Colonic mucosa (tissue), 4 donors: Measurements from ENCODE around the gene MARCHF9. TPM values are rescaled to one million over a fixed set of nuclear protein-coding genes. Genes with fewer than 3 reads are reported as not detected.
"Not testable (repeated sequence)": the region's sequence is repeated elsewhere in the genome, so short reads cannot be mapped to it uniquely, and the experiment has no call there.

ENCODE experiments used
- DNase-seq: peaks from one replicate; pipeline ENCODE4 v3.0.0-alpha.2; 2020
- H3K27ac ChIP-seq: fragments of 200-600 bp; one replicate; pipeline ENCODE4 v1.8.0; 2021
- H3K27me3 ChIP-seq: fragments of 200-600 bp; one replicate; pipeline ENCODE4 v1.8.0; 2021
- H3K36me3 ChIP-seq: fragments of 200-600 bp; one replicate; pipeline ENCODE4 v1.8.0; 2021
- H3K4me1 ChIP-seq: fragments of 200-600 bp; one replicate; pipeline ENCODE4 v1.8.0; 2021; ENCODE audit warnings: mild to moderate bottlenecking
- H3K4me3 ChIP-seq: fragments of 200-600 bp; one replicate; pipeline ENCODE4 v1.8.0; 2021
- H3K9ac ChIP-seq, 2 donors: one replicate each; pipeline ENCODE4 v1.7.0; 2013; ENCODE audit warnings: control low read depth in 2 of 2, low read depth in 2 of 2, low read length in 2 of 2
- H3K9me3 ChIP-seq: fragments of 200-600 bp; one replicate; pipeline ENCODE4 v1.8.0; 2021
- intact Hi-C: fragments of 100-400 bp; cut with DNase I; formaldehyde crosslinking; loops from one replicate; pipeline ENCODE4 v1.14.1; 2022
- total RNA-seq, 2 donors: library from RNA; stranded (reverse); fragmentation: NEBNext Ultra II Directional in 1 of 2; extraction: Animal tissue kit (Norgen Biotek cat#: 25700) in 1 of 2; gene quantifications; one replicate each; pipeline ENCODE4 v1.2.1, GENCODE V29; 2021
- TF ChIP-seq, protein P1 (sequence below): fragments of 200-600 bp; IDR thresholded peaks from one replicate; pipeline ENCODE4 v1.8.0; 2022; ENCODE audit warnings: antibody characterized with exemption, mild to moderate bottlenecking
- donor health status: healthy.
- donor health status: DM: no; HTN: no; CAD: no.
- donor health status: DM: no; HTN: no; CAD: no.

MARCHF9 gene
- total RNA-seq, 2 donors from 2014 or later, result 10.6 to 14.3 TPM

DNA sequence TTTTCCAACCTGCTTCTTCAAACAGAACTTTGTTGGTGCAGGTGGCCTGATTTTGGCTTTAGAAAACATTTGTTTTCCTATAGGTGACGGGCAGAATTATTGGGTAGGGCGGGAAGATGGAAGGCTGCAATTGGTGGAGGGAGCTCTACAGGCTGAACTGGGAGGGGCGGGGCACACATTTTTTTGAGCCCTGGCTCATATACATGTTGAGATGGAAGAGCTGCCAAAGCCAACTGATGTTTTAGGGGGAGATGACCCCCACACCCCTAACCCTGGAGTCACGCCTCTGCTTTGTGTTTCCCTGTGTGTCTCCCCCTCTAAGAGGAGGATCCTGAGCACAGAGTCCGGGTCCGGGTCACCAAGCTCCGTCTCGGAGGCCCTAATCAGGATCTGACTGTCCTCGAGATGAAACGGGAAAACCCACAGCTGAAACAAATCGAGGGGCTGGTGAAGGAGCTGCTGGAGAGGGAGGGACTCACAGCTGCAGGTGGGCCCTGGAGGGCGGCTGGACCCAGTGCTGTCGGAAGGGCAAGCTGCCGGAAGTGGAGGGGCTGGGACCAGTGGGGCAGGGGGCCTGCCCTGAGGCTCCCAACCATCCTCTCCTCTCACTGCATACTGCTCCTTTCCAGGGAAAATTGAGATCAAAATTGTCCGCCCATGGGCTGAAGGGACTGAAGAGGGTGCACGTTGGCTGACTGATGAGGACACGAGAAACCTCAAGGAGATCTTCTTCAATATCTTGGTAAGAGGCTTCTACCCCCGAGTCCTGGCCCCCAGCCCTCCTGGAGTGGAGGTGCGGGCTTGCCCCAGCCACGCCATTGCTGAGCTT is 34.9 kb upstream of the MARCHF9 start:
- DNase-seq, result no peak
- no peaks in the 10 kb centered on the region for H3K9me3 ChIP-seq
- TF ChIP-seq, protein P1, sequence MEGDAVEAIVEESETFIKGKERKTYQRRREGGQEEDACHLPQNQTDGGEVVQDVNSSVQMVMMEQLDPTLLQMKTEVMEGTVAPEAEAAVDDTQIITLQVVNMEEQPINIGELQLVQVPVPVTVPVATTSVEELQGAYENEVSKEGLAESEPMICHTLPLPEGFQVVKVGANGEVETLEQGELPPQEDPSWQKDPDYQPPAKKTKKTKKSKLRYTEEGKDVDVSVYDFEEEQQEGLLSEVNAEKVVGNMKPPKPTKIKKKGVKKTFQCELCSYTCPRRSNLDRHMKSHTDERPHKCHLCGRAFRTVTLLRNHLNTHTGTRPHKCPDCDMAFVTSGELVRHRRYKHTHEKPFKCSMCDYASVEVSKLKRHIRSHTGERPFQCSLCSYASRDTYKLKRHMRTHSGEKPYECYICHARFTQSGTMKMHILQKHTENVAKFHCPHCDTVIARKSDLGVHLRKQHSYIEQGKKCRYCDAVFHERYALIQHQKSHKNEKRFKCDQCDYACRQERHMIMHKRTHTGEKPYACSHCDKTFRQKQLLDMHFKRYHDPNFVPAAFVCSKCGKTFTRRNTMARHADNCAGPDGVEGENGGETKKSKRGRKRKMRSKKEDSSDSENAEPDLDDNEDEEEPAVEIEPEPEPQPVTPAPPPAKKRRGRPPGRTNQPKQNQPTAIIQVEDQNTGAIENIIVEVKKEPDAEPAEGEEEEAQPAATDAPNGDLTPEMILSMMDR, result no peak
- intact Hi-C loops, result no loop called here
- H3K9ac ChIP-seq, result no peak overlapping the region
- no peak overlapping the region for H3K4me3 ChIP-seq
- H3K27ac ChIP-seq, result no peak overlapping the region
- no peaks in the 10 kb centered on the region for H3K4me1 ChIP-seq
- H3K27me3 ChIP-seq, result no peaks in the 10 kb centered on the region
- H3K36me3 ChIP-seq, result peaks cover 6% of the 10 kb centered on the region

DNA sequence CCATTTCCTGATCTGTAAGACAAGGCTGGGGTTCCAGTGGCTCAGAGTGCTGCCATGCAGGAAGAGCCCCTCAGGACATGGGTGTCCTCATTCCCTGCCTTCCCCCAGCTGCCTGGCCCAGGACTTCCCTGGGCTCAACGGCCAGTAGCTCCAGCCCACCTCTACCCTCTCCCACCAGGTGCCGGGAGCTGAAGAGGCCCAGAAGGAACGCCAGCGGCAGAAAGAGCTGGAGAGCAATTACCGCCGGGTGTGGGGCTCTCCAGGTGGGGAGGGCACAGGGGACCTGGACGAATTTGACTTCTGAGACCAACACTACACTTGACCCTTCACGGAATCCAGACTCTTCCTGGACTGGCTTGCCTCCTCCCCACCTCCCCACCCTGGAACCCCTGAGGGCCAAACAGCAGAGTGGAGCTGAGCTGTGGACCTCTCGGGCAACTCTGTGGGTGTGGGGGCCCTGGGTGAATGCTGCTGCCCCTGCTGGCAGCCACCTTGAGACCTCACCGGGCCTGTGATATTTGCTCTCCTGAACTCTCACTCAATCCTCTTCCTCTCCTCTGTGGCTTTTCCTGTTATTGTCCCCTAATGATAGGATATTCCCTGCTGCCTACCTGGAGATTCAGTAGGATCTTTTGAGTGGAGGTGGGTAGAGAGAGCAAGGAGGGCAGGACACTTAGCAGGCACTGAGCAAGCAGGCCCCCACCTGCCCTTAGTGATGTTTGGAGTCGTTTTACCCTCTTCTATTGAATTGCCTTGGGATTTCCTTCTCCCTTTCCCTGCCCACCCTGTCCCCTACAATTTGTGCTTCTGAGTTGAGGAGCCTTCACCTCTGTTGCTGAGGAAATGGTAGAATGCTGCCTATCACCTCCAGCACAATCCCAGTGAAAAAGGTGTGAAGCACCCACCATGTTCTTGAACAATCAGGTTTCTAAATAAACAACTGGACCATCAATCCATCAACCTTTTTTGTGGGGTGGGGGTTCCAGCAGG is 34.0 kb upstream of the MARCHF9 start:
- Histone ChIP-seq H3K4me3 (no peak overlapping the region), H3K36me3 (peaks cover 5% of the 10 kb centered on the region), H3K4me1 (no peaks in the 10 kb centered on the region), H3K27ac (no peak overlapping the region), H3K27me3 (no peaks in the 10 kb centered on the region), H3K9ac (no peak overlapping the region), H3K9me3 (no peaks in the 10 kb centered on the region)
- TF ChIP-seq, protein P1, result no peak
- DNase-seq, result no peak
- intact Hi-C loops, result no loop called here

DNA sequence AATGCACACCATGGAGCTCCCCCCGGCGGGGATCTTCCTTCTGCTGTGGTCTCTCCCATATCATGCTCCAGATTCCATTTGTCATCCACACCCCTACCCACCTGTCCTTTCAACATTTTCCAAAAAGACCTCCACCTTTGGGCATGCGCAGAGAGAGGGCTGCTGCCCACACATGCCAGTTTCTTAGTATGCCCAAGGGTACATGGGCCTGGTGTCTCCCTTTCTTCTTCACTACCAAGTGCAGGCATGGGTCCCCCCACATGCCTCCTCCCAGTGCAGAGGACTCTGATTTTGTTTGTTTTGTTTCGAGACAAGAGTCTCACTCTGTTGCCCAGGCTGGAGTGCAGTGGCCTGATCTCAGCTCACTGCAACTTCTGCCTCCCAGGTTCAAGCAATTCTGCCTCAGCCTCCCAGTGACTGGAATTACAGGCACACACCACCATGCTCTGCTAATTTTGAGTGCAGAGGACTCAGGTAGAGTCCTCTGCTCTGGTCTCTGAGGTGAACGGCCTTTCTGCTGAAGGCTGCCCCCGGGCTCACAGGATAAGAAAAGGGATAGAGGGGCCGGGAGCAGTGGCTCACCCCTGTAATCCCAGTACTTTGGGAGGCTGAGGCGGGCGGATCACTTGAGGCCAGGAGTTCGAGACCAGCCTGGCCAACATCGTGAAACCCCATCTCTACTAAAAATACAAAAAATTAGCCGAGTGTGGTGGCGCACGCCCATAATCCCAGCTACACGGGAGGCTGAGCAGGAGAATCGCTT is 32.9 kb upstream of the MARCHF9 start:
- H3K4me3 ChIP-seq, H3K4me1 ChIP-seq, H3K27me3 ChIP-seq, H3K27ac ChIP-seq, H3K36me3 ChIP-seq, H3K9me3 ChIP-seq, DNase-seq, H3K9ac ChIP-seq, intact Hi-C loops: not testable (repeated sequence)

DNA sequence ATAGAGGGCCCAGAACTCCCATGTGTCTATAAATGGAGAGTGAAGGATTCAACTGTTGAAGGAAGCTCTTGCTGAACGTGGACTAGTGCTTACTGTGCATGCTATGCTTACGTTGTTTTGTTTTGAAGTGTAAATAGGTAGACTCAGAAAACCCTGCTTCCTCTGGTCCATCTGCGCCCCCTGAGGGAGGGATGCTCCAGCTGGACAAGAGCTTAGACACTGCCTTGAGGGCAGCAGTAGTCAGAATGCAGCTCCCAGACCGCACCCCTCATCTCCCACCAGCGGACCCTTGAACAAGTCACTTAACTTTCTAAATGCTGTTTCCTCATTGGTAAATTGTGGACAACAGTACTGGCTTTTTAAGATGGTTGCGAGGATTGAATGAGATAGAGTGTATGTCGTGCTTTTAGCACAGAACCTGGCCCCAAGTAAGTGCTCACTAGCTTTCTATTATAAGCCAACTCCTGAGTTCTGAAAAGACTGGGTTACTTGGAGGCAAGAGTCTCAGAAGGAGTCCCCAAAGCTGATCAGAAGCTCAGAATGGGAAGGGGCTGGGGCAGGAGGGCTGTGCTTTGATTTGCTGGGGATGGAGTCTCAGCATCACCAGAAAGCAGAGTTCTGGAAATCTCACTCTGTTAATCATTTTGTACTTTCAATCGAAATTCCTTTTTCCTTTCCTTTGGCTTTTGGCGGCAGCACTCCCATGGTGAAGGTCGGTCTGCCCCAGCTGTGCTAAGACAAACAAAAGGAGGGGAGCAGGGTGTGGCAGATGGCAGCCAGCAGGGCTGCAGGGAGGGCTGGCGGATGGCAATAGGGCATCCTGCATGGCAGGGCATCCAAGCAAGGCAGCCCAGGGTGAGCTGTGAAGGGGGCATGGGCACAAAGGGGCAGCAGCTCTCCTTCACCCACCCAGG is 31.9 kb upstream of the MARCHF9 start:
- intact Hi-C loops, result no loop called here
- Histone ChIP-seq H3K27me3 (peaks cover 6% of the 10 kb centered on the region), H3K4me3 (no peak overlapping the region), H3K9ac (no peak overlapping the region), H3K4me1 (no peaks in the 10 kb centered on the region), H3K27ac (no peak overlapping the region), H3K36me3 (peaks cover 5% of the 10 kb centered on the region), H3K9me3 (no peaks in the 10 kb centered on the region)
- no peak for DNase-seq
- TF ChIP-seq, protein P1, result no peak

DNA sequence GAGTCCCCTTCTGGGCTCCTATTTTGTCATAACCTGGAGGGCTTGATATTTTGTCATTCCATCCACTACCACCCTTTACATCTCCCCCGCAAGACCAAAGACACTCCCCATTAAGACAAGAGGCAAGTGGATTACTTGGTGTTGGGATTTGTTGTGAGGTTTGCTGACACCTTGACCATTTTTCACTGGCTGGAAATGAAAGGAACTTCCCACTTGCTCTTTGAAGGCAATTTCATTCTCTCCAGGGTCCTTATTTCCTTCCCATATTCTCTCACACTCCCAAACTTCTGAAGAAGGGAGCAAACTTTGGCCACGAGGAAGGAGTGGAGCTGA is 31.3 kb upstream of the MARCHF9 start:
- Histone ChIP-seq H3K27ac (no peak overlapping the region), H3K4me1 (no peaks in the 10 kb centered on the region), H3K9ac (no peak overlapping the region), H3K9me3 (no peaks in the 10 kb centered on the region), H3K4me3 (no peak overlapping the region), H3K27me3 (peaks cover 6% of the 10 kb centered on the region), H3K36me3 (peaks cover 3% of the 10 kb centered on the region)
- no peak for DNase-seq
- intact Hi-C loops, result no loop called here
- TF ChIP-seq, protein P1, result no peak
